Lower leg skin (tissue), 4 donors: ENCODE results near the gene C19orf18. TPM values are rescaled to one million over a fixed set of nuclear protein-coding genes. Genes with fewer than 3 reads are reported as not detected.
"Not testable (repeated sequence)": the region's sequence is repeated elsewhere in the genome, so short reads cannot be mapped to it uniquely, and the experiment has no call there.

Source experiments
- DNase-seq, 2 donors: peaks; one replicate each; pipeline ENCODE4 v3.0.0-alpha.2; 2019; ENCODE audit warnings: low spot score in 2 of 2
- H3K4me3 ChIP-seq: fragments of 200-600 bp; sonication (generic); 2 replicates; pipeline ENCODE4 v1.5.1; 2017; ENCODE audit warnings: mild to moderate bottlenecking, low read depth; ENCODE audit not compliant: poor library complexity, severe bottlenecking
- POLR2A ChIP-seq, 2 donors: fragments of 450-650 bp; IDR thresholded peaks; one replicate each; pipeline ENCODE4 v1.6.1; 2016 to 2017; ENCODE audit warnings: antibody characterized with exemption in 2 of 2, mild to moderate bottlenecking in 1 of 2, moderate library complexity in 1 of 2
- WGBS, 2 donors: methylation state at CpG; one replicate each; pipeline ENCODE4 v1.1.5; 2018; 5-methylcytosine and 5-hydroxymethylcytosine counted together
- intact Hi-C: fragments of 100-400 bp; cut with DNase I; formaldehyde crosslinking; loops from one replicate; pipeline ENCODE4 v1.15.0; 2023; ENCODE audit warnings: low total_unique reads
- total RNA-seq, 4 donors: library from RNA; depleted of rRNA; stranded (reverse); fragments of >200 nt; gene quantifications; one replicate each; pipeline ENCODE4 v1.1.0, GENCODE V29; 2016
- TF ChIP-seq, protein P1 (sequence below), 3 donors: fragments of 450-650 bp; IDR thresholded peaks; one replicate each; pipeline ENCODE4 v1.5.1; 2016; ENCODE audit warnings: antibody characterized with exemption in 3 of 3, mild to moderate bottlenecking in 3 of 3, moderate library complexity in 2 of 3

Gene C19orf18
- total RNA-seq, 4 donors from 2014 or later = not detected

DNA sequence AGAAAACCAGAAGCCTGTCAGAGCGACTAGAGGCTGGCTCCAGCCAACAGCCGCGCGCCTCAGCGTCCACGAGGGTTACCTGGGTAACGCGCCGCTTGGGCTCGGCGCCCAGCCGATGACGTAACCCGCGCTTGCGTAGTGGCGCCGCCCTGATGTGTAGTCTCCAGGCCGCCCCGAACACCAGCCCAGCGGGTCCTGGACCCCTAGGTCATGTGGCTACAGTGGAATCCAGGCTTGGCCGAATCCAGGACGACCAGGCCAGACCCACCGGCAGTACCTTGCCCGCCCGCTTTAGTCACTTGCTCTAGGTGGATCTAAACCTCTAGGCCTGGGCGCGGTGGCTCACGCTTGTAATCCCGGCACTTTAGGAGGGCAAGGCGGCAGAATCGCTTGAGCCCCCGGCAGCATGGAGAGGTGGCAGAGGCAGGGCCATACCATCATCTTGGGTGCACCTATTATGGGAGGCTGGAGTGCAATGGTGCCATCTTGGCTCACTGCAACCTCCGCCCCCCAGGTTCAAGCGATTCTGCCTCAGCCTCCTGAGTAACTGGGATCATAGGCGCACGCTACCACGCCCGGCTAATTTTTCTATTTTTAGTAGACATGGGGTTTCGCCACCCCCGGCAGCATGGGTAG is 35.5 kb upstream of the C19orf18 start:
- peak overlapping the region; percentile 33 for H3K4me3 ChIP-seq
- intact Hi-C loops = no loop called here
- WGBS, 2 donors = 1 to 10% methylated on average over 16 to 37 of the region's 41 CpGs
- peak; percentile 76 to 93 for DNase-seq
- no peak for TF ChIP-seq POLR2A (IDR thresholded peaks at IDR 0.05)

DNA sequence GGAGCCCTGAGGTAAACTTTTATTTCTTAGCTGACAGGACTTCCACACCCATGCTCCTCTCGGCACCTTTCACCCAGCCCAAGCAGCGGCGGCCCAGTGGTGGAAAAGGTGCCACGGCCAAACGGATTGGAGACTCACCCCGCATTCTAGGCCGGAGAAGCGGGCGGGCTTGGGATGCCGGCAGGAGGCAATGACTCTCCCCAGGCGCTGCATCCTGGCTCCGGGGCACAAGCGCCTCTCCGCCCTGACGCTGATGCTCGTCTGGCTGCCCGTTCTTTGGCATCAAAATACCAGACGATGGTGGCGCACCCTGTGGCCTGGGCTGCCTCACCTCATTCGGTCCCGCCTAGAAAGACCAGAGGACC is 34.9 kb upstream of the C19orf18 start:
- no peak for DNase-seq
- no peak for TF ChIP-seq POLR2A (IDR thresholded peaks at IDR 0.05)
- intact Hi-C loops = no loop called here
- 1 to 2% methylated on average over 16 to 20 of the region's 21 CpGs for WGBS, 2 donors
- no peak overlapping the region for H3K4me3 ChIP-seq

DNA sequence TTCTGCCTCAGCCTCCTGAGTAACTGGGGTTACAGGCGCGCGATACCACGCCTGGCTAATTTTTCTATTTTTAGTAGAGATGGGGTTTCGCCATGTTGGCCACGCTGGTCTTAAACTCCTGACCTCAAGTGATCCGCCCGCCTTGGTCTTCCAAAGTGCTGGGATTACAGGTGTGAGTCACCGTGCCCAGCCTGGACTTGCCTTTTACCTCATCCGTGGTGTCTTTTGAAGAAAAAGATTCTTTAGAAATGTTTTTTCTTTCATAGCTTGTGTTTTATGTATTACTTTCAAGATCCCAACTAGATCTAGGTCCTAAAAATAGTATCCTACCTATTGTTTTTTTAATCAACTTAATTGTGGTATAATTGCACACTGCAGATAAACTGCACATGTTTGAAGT is 34.5 kb upstream of the C19orf18 start:
- intact Hi-C loops, DNase-seq, H3K4me3 ChIP-seq: not testable (repeated sequence)
- 27 to 45% methylated on average over 10 of the region's 10 CpGs for WGBS, 2 donors

DNA sequence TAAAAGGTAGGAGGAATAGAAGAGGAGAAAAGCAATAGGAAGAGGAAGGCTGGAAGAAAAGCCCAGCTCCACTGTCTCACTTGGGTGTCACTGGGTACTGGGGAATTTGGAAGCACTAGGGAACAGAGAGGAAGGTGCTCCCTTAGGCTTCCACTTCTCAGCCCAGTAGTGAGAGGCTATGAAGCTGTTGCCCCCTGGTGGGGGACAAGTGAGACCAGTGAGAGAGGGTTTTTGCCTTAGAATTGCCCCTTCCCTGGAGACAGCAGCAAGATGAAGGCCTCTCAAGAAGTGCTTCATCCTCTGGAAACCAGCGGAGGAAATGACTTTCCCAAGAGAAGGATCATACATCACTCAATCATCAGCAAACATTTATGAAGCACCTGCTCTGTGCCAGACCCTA is 33.0 kb upstream of the C19orf18 start:
- intact Hi-C loops = no loop called here
- DNase-seq = no peak
- WGBS, 2 donors = 89 to 97% methylated on average over 1 of the region's 1 CpG
- H3K4me3 ChIP-seq = no peak overlapping the region
- TF ChIP-seq POLR2A (IDR thresholded peaks at IDR 0.05) = no peak
- TF ChIP-seq, protein P1, sequence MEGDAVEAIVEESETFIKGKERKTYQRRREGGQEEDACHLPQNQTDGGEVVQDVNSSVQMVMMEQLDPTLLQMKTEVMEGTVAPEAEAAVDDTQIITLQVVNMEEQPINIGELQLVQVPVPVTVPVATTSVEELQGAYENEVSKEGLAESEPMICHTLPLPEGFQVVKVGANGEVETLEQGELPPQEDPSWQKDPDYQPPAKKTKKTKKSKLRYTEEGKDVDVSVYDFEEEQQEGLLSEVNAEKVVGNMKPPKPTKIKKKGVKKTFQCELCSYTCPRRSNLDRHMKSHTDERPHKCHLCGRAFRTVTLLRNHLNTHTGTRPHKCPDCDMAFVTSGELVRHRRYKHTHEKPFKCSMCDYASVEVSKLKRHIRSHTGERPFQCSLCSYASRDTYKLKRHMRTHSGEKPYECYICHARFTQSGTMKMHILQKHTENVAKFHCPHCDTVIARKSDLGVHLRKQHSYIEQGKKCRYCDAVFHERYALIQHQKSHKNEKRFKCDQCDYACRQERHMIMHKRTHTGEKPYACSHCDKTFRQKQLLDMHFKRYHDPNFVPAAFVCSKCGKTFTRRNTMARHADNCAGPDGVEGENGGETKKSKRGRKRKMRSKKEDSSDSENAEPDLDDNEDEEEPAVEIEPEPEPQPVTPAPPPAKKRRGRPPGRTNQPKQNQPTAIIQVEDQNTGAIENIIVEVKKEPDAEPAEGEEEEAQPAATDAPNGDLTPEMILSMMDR (IDR thresholded peaks at IDR 0.05) = no peak

DNA sequence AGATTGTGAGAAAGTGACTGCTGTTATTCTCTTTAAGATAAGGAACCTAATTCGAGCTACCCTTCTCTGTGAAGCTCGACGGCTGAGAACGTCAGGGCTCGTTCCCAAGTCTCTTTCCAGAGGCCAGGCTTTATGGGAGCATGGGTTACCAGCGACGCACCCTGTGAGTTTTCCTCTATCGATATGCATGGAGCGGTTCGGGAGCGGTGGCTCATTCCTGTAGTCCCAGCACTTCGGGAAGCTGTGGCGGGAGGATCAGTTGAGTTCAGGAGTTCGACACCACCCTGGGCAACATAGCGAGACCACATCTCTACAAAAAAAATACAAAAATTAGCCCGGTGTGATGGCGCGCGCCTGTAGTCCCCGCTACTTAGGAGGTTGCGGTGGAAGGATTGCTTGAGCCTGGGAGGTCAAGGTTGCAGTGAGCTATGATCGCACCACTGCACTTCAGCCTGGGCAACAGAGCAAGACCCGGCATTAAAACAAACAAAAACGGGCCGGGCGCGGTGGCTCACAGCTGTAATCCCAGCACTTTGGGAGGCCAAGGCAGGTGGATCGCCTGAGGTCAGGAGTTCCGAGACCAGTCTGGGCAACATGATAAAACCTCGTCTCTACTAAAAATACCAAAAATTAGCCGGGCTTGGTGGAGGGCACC is 29.0 kb upstream of the C19orf18 start:
- WGBS, 2 donors = 18 to 22% methylated on average over 31 of the region's 31 CpGs
- H3K4me3 ChIP-seq = peak overlapping the region; percentile 96
- TF ChIP-seq, protein P1 (IDR thresholded peaks at IDR 0.05) = no peak
- no peak for TF ChIP-seq POLR2A (IDR thresholded peaks at IDR 0.05)
- intact Hi-C loops = no loop called here
- DNase-seq = no peak

DNA sequence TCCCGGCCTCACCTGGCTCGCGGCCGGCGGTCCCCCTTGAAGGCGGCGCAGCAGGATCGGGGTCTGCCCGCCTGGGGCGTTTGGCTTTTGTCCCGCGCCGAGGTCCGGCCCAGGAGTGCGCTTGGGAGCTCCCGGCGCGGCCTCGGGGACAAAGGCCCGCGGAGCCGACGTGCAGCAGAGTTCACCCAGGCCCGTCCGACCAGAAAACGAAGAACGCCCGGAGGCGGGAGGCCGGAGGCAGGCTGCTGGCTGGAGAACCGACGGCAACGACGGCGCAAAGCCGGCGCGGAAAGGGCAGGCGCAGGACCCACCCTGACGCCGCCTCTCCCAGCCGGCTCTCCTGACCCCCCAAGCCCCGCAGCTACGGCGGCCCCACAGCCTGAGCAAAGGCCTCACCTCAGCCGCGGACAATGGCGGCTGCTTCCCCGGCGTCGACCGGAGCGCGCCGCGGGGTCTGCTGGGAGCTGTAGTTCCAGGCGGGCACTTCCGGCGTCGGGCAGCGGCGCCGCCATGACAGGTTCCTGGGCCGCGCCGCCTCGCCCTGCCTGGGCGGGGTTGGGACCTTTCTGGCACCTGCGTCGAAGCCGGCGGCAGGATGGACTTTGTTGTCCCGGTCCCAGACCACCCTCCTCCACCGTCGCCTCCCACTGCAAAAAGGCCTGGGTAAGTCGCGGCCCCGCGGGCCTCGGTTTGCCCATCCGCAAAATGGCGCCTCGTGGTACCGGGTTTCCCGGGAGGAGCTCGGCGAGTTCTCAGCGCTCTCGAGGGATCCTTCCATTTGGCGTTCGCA is 28.2 kb upstream of the C19orf18 start, which contains the start of gene ZNF606:
Gene ZNF606, minus strand, starts transcription at position 437 of the 790 bp plus-strand sequence. CDS start 1,501 bp downstream, outside the sequence.
- peak within 1 kb of the TSS; percentile 96 for H3K4me3 ChIP-seq
- TF ChIP-seq, protein P1 (IDR thresholded peaks at IDR 0.05) = no peak
- TF ChIP-seq POLR2A (IDR thresholded peaks at IDR 0.05) = no peak
- peak; percentile 80 to 96 for DNase-seq
- intact Hi-C loops = no loop called here
- 1% methylated on average over 18 to 52 of the region's 91 CpGs for WGBS, 2 donors

DNA sequence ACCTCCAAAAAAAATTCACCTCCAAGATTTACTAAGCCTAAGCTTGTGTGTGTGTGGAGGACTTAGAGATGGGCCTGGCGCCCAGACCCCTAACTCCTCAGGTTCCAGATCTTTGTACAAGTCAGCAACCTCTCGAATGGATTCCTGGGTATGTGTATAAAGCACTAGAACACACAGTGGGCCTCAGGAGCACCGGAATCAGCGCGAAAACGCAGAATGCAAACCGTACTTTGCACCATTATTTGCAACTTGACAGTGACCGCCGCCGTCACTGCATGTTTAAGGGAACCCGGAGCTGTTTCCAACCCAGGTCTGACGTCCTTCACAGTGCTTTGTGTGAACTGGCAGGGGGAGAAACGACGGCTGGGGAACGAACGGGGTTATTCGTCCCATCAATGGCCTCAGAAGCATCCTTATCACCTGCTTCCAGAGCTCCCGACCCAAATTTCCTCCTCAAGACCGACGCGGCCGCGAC is 27.6 kb upstream of the C19orf18 start:
- H3K4me3 ChIP-seq = peak overlapping the region; percentile 96
- intact Hi-C loops = no loop called here
- WGBS, 2 donors = 4% methylated on average over 23 of the region's 23 CpGs
- no peak for DNase-seq
- TF ChIP-seq, protein P1 (IDR thresholded peaks at IDR 0.05) = no peak
- no peak for TF ChIP-seq POLR2A (IDR thresholded peaks at IDR 0.05)
